Inferior parietal cortex (tissue), 1 donor: ENCODE results near the gene BCAS1.

ENCODE experiments used
- DNase-seq: peaks from one replicate; pipeline ENCODE4 v3.0.0-alpha.2; 2016; ENCODE audit errors: extremely low spot score

BCAS1 gene

DNA sequence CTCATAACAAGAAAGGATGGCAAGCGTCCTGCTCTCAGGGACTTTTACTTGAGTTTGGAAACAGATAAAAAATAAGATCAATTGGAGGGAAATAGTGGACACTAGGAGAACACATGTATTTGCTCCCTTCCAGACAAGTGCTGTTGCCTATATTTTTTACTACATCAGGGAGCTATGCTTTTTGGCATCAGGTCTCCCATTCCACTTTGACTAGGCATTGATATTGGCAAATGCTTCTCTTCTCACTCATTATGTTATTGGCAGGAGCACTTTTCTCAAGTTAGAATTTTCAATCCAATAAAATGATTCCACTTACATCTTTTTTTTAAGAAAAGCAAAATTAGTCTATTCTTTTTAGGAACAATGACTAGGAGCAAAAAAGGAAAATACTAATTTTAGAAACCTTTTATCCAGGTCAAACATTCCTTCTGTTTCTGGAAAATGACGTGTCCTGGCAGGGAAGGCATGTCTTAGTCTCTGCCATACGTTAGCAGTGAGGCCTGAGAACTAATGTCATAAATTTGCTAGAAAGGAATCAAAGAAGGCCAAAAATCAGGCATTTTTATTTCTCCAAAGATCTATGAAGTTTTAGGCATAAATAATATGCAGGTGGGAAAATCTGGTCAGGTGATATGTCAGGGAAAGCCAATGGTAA lies 21.4 kb downstream of the BCAS1 start:
- DNase-seq: no peak

DNA sequence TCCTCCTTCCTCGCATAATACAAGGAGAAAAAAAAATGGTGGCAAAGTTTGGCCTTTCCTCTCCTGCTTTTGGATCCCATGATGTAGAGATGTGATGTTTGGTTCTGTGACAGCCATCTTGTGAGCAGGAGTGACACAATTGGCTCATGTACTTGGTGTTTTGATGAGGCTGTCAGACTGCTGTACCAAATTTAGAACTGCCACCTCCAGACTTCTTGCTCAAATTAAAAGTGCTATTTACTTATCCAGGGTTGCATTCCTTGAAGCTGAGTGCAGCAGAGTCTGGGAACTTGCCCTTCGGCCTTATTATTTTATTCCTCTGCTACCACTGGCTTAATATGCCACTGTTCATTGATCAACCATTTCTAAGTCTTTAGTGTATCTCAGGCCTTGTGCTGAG lies 21.9 kb downstream of the BCAS1 start:
- DNase-seq: no peak

DNA sequence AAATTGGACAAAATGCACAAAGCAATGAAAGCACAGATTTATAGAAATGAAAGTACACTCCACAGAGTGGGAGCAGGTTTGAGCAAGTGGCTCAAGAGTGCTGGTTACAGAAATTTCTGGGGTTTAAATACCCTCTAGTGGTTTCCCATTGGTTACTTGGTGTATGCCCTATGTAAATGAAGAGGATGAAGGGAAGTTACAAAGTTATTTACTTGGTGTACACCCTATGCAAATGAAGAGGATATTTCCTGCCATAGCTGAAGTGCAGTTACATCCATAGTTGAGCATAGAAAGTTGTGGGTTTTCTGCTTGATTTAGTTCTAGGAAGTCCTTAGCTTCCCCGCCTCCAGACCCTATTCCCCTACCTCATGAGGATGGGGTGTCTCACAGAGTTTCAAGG lies 22.7 kb downstream of the BCAS1 start:
- no peak for DNase-seq

DNA sequence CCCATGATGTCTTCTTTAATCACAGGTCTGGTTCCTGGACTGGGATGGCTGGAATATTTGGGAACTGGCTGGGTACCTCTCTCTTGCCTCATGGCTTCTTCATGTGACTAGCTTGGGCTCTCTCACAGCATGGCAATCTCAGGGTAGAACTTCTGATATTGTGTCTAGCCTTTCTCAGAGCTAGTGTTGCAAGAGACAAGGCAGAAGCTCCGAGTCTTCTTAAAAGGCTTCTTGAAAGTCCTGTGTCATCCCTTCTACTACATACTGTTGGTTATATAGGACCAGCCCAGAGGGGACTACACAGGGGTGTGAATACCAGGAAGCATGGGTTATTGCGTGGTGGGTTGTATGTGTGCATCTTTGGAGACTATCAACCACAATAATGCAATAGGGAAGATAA lies 23.3 kb downstream of the BCAS1 start:
- DNase-seq: no peak

DNA sequence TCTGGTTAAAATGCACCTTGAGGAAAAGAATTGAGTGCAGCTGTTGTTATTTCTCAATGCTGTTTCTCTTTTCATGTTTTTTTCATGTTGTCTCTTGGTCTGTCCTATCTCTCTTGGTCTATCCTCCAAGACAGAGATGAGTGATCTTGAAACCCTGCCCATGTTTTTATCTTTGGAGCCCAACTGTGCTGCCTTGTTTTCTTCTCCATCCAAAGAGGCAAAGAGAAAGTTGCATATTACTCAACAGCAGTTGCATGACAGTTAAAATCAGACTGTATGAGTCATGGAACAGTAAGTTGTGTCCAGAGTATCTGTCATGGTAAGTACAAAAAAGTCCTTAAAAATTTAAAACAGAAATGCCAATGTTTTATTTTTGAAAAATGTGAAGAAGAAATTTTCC lies 26.2 kb downstream of the BCAS1 start:
- DNase-seq: no peak

DNA sequence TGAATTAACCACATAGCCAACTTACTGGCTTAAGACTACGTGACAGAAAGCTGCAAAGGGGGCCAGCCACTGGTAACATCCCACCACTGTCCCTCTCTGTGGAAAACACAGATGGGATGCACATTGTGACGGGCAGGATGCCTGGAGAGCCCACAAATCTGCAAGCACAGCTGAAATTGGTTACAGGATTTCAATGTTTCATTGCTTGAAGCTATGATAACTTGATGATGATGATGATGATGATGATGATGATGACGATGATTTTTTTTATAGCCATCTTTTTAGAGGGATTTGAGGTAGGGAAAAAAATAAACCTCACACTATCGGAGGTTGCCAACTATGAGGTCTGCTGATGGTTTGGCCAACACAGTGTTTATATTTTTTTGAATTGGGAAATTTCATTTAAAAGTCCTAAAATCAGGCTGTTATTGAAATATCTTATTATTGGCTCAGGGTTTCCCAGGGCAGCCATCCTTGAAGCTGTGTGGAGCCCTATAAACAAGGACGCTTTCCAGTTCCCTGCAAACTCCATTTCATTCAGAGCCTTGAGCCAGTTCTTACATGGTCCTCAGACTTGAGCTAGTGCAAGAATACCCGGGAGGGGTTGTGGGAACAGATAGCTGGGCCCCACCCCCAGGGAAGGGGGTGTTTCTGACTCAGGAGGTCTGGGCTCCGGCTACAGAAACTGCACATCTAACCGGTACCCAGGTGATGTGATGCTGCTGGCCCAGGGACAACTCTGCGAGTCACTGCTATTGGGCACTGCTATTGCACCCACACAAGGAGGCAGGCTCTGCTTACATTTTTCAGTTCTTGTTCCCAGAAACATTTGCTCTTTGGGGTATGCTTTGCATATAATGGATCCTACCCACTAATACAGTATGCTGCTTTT lies 27.1 kb downstream of the BCAS1 start:
- no peak for DNase-seq

DNA sequence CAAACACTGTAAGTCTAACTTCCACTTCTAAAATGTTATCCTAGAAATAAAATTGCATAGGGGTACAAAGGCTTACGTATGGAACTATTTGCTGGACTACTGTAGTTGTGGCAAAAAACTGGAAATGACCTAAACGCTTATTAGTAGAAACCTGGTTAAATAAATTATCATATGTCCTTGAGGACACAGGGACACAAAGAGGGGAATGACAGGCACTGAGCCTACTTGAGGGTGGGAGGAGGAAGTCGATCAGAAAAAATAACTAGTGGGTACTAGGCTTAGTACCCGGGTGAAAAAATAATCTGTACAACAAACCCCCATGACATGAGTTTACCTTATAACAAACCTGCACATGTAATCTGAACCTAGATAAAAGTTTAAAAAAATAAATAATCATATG lies 28.4 kb downstream of the BCAS1 start:
- no peak for DNase-seq

DNA sequence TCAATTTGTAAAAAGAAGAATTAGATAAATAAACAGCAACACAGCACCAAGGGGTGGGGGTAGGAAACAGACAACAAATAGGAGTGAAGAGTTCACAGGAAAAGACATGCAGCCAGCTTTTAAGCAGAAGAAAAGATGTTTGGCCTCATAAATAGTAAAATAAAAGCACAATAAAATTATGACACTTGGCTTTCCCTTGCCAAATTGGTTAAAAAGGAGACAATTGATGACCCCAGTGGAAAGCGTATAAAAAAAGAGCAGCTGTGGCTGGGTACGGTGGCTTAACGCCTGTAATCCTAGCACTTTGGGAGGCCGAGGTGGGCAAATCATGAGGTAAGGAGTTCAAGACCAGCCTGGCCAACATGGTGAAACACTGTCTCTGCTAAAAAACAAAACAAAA lies 29.1 kb downstream of the BCAS1 start:
- no peak for DNase-seq

DNA sequence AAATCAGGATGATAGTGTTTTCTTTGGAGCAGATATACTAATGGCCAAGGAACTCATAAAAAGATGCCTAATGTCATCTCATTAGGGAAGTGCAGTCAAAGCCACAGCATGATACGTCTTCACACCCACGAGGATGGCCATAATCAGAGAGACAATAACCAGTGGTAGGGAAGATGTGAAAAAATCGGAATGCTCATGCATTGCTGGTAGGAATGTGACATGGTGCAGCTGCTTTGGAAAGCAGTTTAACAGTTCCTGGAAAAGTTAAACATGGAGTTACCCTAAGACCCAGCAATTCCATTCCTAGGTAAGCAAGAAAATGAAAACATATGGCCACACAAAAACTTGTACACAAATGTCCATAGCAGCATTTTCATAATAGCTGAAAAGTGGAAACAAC lies 29.9 kb downstream of the BCAS1 start:
- DNase-seq: no peak

DNA sequence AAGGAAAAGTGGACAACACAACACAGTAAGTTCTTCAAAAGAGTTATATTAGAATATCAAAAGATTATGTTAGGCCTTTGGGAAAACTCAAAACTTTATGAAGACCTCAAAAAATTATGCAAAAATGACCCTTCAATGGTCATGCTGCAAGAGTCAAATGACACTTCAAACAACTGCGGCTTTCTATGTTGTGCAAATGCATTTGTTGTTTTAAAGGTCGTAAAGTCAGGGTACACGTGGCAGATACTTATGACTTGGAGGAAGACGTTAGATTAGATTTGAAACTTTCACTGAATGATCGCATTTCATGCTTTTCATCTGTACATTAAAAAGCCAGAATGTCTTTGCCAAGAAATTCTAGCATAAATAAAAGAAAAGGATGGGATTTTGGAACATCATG lies 31.4 kb downstream of the BCAS1 start:
- DNase-seq: no peak

DNA sequence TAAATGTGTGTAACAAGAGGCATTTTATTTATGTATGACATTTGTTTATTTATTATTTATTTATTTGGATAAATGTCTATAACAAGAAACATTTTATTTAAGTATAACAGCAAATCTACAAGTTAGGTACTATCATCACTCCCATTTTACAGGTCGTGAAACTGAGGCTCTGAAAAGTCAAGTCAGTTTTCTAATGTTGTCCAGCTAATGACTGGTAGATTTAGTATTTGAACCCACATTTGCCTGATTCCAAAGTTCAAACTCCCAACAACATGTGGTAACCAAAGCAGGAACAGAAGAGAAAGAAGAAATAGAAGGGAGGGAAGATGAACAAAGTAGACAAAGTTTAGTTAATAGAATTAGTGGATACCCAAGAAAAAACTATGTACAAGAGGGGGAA lies 32.9 kb downstream of the BCAS1 start:
- DNase-seq: no peak

DNA sequence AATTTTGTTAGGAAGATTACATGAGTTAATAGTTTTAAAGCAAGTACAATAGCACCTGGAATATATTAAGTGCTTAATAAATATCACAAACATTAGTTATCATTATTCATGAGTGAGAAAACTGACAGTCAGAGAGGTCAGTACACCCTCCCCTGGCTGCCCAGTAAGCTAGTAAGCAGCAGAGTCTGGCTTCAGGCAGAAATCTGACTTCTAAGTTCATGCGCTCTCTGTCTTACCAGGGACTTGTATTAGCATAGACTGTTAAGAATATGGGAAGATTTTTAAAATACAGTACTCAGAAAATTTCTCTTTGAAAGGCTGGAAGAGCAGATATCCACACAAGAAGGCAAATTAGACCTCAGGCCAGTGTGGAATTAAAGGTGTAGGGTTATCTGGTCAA lies 40.8 kb downstream of the BCAS1 start:
- no peak for DNase-seq

DNA sequence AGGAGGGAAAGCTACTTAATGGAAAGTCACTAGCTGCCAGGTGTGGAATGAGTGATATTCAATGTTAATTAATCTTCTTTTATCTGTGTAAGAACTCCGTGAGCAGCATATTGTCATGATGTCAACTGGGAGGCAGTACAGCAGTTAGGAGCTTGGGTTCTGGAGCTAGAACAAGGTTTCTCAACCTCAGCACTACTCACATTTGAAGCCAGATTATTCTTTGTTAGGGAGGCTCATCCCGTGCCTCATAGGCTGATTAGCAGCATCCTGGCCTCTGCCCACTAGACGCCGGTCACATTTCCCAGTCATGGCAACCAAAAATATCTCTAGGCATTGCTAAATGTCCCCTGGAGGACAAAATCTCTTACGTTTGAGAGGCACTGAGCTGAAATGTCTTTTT lies 41.2 kb downstream of the BCAS1 start:
- no peak for DNase-seq

DNA sequence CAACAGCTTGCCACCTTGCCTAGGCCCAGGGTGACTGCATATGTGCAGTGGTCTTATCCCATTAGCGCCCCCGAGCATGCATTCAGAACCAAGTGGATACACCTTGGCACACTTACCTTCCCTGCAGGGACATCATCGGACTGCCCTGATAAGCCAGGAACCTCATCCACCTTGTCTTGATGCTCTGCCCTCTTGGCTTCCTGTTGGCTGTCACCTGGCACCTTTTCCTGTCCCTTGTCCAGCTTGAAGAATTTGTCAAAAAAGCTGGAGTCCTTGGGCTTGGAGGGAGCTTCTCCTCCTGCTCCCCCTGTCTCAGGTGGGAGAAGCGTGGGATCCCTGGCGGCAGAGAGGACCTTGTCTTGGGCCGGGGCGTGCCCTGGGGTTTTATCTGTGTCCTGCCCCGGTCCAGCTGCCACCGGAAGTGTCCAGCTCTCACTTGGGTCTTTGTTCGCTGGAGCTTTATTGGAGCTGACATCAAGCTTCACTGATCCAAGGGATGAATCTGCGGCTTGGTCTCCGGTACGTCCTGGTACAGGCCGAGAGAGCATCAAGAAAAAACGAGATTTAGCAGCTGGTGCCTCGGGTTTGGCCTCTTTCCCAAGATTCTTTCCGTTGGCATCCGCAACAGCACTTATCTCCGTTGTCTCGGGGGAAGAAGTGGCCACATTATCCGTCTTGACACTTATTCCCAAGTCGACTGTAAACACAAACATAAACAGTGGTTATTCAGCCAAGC lies 42.0 kb downstream of the BCAS1 start:
- peak; percentile 76 for DNase-seq

DNA sequence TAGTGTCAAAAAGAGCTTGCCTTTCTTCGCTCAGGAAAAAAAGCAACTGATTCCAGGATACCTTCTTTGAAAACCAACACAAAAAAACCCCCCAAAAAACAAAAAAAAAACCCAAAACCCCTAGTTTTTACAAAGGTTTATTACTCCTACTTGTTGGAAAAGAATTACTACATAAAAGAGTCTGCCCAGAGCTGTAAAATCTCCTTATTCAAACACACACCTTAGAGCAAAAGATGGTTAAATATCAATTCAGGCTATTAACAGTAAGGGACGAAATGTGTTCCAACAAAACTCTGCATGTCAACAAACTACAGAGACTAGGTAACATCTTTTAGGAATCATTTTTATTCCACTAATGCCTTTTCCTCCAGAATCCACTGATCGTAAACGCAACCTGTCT lies 42.7 kb downstream of the BCAS1 start:
- no peak for DNase-seq

DNA sequence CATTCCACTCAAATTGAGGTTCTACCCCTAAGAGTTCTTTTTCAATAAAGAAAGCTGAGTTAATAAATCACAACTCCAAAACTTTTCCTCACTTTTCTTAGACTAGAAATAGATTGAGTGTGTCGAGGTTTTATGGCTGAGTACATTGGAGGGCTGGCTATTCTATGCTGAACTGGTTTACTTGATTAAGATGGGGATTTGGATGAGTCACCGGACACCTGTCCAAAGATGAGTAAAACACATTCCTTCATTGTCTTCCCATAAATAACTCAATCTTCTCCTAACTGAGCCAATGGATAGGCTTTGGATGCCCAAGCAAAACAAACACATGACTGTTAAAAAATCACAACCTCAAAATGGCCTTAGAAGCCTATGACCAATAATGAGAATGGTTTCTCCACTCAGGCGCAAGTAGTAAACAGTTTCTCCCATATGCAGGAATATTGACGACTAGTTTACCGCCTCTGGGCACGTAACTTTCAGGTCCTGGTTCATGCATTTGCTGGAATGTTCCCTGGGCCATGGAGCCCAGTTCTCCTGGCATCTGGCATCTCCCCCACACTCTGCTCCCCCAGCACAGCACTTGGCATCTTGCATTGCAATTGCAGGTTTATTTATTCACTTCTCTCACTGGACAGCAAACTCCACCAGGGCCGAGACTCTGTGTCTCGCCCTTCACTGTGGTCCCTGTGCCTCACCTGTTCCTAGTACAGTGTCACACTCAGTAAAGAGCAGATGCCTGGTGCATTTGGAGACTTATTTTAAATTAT lies 43.9 kb downstream of the BCAS1 start:
- DNase-seq: no peak

DNA sequence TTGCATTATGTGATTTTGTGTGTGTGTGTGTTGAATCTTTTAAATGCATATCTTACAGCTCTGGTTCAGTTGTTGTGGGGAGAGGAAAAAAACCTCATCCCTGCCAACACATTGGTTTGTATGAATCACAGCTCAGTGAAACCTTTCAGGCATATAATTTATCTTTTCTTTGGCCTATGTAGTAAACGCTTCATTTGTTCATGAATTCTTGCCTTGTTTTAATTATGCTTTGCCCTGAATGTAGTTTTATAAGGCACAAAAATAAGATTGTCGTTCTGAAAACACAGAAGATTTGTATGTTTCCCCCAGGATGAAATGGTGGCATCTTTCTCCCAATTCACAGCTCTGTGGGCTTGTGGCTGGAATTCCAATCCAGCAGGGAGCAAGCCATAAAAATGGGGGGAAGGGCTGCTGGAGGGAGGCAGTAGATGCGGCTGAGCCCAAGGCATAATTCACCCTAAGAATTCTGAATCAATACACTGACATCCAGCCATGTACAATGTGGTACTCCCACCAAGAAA lies 45.1 kb downstream of the BCAS1 start:
- DNase-seq: no peak

DNA sequence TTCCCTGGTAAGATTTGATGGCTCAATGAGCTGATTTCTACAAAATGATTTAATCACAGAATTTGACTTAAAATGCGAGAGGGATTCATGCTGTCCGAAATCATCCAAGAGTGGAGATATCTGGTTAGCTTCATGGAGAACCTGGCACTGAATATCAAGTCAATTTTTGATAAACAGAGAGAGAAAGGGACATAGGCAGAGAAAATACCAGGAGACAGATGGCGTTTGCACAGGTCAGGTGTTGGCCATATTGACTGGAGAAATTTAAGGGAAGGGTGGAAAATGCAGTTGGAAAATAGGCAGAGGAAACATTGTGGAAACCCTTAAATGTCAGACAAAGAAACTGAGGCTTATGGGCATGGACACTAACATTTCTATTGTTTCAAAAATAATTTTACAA lies 47.0 kb downstream of the BCAS1 start:
- DNase-seq: no peak

DNA sequence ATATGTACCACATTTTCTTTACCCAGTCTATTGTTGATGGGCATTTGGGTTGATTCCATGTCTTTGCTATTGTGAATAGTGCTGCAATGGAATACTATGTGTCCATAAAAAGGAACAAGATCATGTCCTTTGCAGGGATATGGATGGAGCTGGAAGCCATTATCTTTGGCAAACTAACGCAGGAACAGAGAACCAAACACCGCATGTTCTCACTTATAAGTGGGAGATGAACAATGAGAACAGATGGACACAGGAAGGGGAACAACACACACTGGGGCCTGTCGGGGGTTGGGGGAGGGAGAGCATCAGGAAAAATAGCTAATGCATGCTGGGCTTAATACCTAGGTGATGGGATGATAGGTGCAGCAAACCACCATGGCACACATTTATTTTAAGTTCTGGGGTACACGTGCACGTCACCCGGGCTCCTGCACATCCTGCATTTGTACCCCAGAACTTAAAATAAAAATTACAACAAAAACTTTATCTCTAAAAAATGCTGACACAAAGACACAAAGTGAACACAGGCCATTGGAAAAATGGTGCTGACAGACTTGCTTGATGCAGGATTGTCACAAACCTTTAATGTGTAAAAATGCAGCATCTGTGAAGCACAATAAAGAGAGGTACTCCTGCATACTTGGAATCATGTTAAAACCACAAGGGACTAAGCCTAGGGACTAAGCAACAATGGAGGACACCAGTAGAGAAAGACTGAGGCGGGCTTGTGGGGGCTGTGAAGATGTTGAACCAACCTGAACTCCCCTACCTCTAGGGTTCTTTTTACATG lies 48.8 kb downstream of the BCAS1 start:
- DNase-seq: no peak

DNA sequence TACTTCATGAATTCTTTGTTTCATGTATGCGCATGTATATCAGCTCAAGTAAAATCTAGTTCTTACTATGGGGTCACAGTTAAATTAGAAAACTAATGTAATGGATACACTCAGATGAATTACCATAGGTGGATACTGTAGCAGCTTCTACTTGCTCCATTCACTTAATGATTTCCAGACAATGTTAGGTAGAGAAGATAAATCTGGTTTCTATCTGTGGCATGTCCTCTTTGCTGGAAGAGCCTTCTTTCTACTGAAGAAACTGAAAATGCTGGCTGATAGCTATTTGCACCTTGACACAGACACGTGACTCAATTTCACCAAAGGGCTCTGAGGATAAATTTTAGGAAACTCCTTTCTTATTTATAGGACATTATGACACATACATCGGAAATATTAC lies 49.5 kb downstream of the BCAS1 start:
- no peak for DNase-seq

DNA sequence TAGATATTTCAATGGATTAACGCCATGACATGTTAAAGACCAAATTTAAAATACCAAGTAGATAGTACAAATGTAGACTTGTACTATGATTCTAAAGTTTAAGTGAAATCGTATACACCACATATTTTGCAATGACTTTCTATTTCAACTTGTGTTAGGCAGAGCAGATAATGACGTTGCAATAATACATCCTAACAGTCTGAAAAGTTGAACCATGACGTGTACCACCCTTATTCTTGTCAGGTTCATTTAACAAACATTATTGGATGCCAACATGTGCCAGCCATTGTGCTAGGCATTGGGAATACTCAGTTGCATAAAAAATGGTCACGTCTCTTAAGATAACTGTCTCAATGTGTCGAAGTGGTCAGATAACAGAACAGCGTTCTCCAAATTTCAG lies 50.0 kb downstream of the BCAS1 start:
- no peak for DNase-seq
